HG03045 (cell line): ENCODE data around the gene RPS6KA2.

ENCODE experiments used
- ATAC-seq: cut with Tn5 transposase; IDR thresholded peaks from one replicate; pipeline ENCODE4 v1.9.1; 2021; ENCODE audit warnings: mild to moderate bottlenecking, moderate library complexity; ENCODE audit not compliant: unreplicated experiment

The RPS6KA2 gene

GRCh38 chr6:166616261-166617238, 10.5 kb downstream of the RPS6KA2 start:
- no peak for ATAC-seq

- ATAC-seq, result no peak
Observed at GRCh38 chr6:166615059-166615770, 11.8 kb downstream of the RPS6KA2 start.

DNA sequence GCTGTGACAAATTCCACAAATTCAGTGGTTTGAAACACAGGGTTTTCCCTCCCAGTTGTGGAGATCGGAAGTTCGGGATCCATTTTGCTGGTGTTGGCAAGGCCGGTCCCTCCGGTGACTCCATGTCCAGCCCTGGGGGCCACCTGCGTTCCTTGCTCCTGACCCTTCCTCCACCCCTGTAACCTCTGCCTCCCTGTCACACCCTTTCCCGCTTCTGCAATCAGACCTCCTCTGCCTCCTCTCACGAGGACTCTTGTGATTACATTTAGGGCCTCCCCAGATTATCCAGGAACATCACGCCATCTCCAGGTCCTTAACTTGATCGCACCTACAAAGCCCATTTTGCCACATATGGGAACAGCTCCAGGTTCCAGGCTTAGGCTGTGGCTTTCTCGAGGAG, 12.5 kb downstream of the RPS6KA2 start:
- ATAC-seq, result no peak

DNA sequence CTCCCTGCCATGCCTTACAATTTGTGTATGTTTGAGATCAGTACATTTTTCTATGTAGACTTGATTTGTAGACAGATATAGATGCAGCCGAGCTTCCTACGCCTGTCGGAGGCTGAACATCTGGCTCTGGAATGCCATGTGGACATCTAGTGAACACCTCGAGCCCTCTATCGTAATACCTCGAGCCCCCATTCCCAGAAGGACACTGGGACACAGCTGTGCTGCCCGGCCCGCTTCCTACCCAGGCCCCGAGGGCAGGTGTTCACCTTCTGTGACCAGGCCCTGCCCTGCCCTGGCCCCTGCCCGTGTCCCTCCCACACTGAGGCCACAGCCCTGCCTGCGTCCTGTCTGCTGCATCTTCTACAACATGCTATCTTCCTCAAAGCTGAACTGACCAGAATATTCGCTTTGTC, 12.9 kb downstream of the RPS6KA2 start:
- ATAC-seq, result no peak

GRCh38 chr6:166613027-166613426, 14.0 kb downstream of the RPS6KA2 start:
- ATAC-seq, result no peak

GRCh38 chr6:166612471-166612881, 14.6 kb downstream of the RPS6KA2 start:
- ATAC-seq, result no peak

DNA sequence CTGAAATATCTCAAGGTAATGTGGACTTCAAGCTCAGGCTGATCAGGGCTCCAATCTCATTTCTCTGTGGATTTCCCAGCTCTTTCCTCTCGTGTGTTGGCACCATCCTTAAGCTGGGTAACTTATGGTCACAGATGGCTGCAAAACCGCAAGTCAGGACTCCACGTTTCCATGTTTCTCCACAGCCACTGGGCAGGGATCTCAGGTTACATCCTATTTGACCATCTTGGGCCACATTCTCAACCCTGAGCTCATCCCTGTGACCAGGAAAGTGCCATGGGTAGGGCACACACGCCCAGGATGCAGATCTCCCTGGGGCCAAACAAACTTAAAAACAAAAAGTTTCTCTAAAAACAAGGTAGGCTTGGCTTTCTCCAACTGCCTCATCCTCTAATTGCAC, 15.4 kb downstream of the RPS6KA2 start:
- ATAC-seq, result no peak

DNA sequence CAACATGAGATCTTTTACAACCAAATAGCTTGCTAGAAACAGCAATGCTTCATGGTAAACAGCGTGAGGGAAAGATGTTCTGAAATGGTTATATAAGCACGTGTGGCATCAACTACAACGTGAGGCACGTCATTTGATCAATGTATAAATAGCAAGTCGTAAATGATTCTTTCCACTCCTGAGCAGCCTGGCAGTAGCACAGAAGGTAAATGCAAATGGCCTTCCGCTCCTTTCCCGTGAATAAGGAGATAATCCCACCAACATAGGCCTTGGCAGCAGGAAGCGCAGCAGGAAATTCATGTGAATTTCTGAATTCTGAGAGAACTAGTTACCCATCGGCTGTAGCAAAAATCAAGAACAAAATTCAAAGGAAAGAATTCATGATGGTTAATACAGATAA, 17.0 kb downstream of the RPS6KA2 start:
- ATAC-seq, result no peak

DNA sequence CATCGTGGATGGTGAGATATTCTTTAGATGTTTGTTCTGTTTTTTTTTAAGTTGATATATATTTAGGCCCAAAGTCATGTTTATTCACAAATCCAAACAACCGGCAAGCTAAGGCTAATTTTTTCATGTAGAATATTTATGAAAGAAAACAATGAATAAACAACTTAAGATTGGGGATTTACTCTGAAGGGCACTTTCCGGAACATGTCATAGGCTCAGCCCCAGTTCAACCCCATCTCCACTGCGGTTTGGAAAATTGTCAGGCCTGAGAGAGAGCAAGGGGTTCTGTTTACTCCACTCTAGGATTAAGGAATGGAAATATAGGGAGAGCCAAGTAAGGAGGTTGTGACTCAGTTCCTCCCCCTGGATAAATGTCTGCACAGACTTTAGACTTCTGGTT, 18.3 kb downstream of the RPS6KA2 start:
- no peak for ATAC-seq

GRCh38 chr6:166605752-166606151, 21.3 kb downstream of the RPS6KA2 start:
- no peak for ATAC-seq

DNA sequence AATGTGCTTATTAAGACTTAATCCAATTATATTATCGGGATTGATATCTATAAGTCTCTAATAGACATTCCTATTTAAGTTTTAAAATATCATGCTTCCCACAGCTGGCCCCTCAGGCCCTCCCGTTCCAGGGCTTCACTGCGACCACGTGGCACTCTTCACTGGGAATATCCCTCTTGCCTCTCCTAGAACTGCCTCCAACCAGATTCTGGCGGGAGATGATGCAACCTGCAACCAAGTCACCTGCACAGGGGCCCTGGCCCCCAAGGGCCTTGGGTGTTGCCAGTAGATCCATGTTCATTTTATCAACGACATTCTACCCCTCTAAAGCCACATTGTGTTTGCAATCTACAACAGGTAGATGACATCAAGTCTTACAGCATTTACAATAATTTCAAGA, 22.1 kb downstream of the RPS6KA2 start:
- ATAC-seq, result no peak

DNA sequence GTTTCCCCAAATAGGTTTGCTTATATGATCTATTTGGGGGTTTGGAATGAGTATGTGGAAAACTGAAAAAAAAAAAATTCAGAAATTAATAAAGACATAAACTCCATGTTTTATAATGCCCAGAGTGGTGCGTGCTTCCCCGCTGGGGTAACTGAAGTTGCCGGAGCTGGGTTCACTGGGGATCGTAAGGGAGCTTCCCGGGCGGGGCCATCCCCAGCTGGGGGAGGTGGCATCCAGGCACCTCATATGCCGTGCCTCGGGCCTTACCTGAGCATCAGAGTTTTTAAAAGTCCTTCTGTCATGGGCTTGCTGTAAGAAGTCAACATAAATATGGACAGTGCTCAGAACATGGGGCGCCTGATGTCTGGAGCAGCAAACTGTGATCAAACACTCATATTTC, 22.7 kb downstream of the RPS6KA2 start:
- ATAC-seq, result no peak

- ATAC-seq, result no peak
Observed at GRCh38 chr6:166603043-166603690, 23.9 kb downstream of the RPS6KA2 start.

- ATAC-seq, result no peak
Observed at GRCh38 chr6:166601956-166602355, 25.1 kb downstream of the RPS6KA2 start.

- no peak for ATAC-seq
Observed at GRCh38 chr6:166600931-166601330, 26.1 kb downstream of the RPS6KA2 start.

GRCh38 chr6:166599205-166599604, 27.8 kb downstream of the RPS6KA2 start:
- no peak for ATAC-seq

GRCh38 chr6:166598441-166599138, 28.5 kb downstream of the RPS6KA2 start:
- no peak for ATAC-seq

GRCh38 chr6:166597711-166598440, 29.2 kb downstream of the RPS6KA2 start:
- no peak for ATAC-seq

DNA sequence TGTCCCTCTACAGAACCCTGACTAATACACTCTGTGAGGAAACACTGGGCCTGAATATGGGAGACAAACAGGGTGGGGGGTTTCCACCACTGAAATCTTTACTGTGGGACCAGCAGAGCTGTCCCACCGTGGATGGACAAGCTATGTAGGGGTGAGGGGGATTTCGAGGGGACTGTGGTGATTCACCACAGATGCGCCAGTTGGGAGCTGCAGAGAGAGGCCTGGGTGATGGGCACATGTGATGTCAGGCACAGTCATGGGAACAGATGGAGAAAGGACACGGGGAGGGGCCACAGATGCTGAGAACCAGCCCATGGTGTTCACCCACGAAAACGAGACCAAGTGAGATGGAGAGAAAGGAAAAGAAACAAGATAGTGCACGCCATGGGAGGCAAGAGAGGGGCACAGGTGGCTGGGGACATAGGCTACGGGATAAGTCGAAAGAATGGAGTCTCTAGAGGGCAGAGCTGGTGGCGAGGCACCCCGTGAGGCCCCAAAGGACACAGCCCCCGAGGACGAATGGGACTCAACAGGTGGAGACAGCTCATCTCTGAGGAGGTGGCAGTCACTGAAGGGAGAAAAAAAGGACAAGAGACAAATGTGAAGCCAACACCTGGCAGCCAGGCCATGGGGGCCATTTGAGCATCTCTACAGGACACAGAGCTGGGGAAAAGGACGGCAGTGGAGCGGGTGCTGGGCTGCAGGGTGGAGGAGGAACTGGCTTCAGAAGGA, 30.1 kb downstream of the RPS6KA2 start:
- no peak for ATAC-seq

DNA sequence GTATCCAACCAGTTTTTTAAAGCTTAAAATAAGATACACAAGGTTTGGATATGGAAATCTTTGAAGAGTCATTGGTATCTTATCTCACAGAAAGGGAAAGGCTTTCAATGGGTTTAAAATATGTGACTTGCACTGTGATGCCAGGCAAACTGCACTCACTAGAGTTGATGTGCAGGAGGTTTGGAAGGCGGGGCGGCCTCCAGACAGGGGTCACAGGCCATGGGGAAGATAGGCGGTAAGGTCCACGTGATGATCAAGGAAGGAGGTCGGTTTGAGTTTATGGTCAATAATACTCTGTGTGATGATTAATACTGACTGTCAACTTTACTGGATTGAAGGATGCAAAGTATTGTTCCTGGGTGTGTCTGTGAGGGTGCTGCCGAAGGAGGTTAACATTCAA, 31.1 kb downstream of the RPS6KA2 start:
- no peak for ATAC-seq
